ENCODE data around the gene ZNF385D.

Gene ZNF385D

DNA sequence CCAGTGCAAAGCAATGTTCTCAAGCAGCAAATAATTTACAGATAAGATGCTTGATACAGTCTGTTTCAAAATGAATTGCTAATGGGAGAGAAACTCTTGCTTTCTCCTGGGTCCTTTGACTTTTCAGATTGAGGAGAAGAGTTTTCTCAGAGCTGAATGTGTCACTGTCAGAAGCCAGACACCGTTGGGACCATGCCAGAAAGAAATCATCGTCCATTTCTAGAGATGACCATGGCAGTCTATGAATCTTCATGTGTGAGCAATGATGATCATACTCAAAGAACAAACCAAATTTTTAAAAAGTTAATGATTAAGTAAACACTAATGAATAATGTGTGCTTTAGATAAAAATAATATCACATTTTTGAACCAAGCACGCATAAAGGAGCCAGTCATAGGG, 77.6 kb downstream of the ZNF385D start:
- DNase-seq (ENCODE audit: low read depth in 2 of 2) = no peak

DNA sequence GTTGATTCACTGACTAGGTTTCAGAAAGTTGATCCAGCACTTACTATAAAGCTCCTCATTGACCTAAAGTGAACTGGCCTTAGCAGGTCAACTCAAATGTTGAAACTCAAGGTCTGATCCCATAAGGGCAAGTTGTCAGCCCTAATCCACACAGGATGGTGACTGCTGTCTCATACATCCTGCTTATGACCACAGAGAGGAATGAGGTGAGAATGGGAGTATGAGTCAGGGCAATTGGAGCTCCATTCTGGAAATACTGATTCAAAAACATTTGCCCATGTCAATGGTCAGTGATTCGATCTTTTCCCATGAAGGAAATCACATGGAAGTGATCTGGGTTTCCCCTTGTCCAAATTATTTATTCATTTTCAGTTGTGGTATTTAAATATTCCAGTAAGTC, 78.7 kb downstream of the ZNF385D start:
- no peak for DNase-seq (ENCODE audit: low read depth in 2 of 2)

DNA sequence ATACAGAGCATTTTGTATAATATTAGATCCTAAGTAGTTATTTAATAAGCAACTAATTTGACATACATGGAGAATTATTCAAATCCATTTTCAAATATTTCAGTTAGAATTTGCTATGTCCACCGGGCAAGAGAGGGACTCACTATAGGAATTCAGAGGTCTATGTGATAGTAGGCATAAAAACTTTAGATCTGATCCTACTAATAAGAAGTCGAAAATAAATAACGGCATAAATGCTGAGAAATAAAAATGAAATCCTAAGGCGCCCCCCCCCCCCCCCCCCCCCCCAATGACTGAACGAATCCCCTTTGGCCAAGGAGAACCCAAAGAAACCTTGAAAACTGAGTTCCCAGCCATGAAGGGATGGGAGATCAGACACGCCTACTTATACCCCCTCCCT, 80.6 kb downstream of the ZNF385D start:
- no peak for DNase-seq (ENCODE audit: low read depth in 2 of 2)

DNA sequence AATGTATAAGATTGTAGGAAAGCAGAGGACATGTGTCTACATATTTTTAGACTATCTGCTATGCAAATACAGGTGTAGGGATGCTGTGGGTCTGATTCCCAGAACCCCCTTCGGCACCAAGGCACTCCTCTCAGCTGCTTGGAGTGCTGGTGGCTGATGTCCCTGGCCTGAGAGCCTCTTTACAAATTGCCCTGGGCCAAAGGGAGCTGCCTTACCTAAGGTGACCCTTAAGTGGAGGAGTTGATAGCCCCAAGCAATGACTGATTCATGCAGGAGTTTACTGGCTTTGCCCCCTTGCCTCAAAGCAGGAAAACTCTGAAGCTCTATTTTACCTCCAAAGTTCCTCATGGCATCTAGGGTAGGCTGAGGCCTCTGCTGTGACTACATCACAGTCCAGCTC, 83.0 kb downstream of the ZNF385D start:
- no peak for DNase-seq (ENCODE audit: low read depth in 2 of 2)

DNA sequence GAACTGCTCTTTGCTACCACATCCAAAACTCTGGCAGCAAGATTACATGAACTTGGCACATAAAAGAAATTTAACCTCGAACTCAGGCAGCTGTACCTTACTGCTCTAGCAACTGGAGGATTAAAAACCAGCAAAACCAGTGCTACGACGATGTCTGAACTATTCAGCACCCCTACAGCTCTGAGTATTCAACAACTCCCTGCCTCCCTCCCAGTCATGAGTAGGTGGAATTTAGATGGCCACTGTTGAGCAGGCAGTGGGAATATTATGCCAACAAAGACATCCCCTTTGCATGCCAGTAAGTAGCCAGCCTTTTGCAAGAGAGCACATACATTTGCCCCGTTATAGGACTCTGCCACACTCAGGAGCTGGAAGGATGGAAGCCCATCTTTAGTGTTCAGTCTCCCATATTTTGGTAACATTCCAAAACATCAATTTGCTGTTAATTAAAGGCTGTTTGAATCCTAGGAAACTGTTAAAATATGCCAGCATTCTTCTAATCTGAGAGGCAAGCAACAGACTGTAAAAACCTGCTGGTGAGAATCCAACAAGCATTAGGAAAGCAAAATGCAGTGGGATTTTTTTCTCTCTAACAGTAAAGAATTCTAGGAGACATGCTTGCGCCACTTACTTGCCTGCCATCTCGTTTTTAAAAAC, 85.4 kb downstream of the ZNF385D start:
- DNase-seq (ENCODE audit: low read depth in 2 of 2) = no peak

DNA sequence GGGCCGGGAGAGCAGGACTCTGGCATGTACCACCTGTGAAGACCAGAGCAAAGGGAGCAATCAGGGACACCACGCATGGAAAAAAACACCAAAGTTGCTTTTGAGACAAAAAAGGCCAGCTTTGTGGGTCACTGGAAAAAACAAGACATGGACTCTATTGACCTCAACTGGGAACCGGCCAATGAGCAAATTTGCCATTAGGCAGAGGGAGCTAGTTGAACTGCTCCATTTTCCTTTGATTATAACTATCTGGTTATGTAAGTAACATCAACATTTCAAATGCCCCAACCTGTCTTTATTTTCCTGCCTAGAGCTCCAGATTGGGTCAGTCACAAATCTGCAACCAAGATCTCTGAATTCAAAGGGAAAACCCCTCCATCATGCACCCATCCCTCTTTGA, 86.0 kb downstream of the ZNF385D start:
- no peak for DNase-seq (ENCODE audit: low read depth in 2 of 2)

DNA sequence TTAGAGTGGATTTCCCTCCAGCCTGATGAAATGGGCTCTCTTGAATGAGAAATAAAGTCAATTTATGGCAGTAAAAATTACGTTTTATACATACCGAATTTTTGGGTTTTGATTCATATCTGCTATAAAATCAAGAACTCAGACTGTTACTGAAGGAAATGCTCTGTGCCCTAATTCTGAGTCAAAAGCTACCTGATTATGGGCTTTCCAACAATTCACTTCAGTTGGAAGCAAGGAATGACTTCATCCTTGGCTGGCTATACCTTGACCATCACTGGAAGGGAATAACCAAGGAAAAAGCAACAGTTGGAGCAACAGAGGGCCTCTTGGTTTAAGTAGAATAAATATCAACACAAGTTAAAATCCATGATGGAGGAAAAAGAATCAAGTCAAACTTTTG, 88.6 kb downstream of the ZNF385D start:
- no peak for DNase-seq (ENCODE audit: low read depth in 2 of 2)

DNA sequence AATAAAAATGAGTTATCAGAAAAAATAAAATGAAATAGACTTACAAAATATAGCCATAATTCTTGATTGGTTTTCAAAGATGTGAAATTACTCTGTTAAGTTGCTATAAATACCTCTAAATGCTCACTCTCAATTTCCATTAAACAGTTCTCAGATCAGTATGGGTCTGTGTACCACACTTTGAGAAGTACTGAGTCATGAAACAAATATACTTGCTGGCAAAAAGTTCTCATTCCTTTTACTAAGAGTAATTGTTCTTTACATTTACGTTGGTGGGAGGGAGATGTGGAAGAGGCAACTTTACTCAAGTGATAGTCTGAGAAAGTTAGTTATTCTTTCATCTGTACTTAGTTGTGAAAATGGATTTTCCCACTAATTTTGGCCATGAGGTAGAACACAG, 96.3 kb downstream of the ZNF385D start:
- DNase-seq (ENCODE audit: low read depth in 2 of 2) = no peak

DNA sequence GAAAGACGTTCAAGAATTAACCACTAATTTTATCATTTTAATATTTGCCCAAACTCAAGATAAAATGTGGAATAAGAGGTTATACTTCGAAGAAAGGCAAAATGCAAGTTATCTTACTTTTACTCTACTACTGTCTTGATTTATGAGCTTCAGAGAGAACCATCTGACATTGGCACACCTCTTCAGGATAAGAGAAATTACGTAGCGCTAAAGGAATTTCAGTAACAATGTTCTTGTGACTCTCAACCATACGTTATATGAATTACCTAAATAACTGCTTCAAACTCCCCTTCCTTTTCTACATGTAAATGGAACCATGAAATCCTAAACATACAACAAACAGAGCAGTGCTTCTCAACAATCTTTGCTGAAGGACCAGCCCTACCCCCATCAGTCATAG, 96.8 kb downstream of the ZNF385D start:
- no peak for DNase-seq (ENCODE audit: low read depth in 2 of 2)

DNA sequence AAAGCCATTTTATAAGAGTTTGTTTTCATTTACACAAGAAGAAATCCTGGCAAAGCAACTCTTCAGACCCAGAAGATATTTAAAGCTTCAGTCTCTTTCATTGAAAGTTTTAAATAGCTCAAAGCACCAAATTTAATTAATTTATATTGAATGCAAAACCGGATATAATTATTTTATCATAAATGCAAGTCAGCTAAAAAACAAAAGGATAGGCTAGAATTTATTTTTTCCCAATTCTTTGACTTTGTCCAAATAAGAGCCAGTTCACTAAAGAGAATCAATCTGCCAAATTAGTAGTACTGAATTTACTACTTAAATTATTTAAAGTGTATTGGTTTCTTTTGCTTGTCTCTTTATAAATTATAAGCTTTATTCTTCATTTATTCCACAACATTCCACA, 101.5 kb downstream of the ZNF385D start:
- no peak for DNase-seq (ENCODE audit: low read depth in 2 of 2)

DNA sequence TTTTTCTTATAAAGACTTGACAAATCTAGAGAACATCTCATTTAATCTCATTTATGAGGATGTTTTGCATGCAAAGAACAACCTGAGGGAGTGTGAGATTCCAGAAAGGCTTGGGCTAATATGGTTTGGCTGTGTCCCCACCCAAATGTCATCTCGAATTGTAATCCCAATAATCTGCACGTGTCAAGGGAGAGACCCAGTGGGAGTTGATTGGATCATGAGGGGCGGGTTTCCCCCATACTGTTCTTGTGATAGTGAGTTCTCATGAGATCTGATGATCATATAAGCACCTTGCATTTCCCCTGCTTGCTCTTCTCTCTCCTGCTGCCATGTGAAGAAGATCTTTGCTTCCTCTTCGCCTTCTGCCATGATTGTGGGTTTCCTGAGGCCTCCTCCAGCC, 103.0 kb downstream of the ZNF385D start:
- no peak for DNase-seq (ENCODE audit: low read depth in 2 of 2)

DNA sequence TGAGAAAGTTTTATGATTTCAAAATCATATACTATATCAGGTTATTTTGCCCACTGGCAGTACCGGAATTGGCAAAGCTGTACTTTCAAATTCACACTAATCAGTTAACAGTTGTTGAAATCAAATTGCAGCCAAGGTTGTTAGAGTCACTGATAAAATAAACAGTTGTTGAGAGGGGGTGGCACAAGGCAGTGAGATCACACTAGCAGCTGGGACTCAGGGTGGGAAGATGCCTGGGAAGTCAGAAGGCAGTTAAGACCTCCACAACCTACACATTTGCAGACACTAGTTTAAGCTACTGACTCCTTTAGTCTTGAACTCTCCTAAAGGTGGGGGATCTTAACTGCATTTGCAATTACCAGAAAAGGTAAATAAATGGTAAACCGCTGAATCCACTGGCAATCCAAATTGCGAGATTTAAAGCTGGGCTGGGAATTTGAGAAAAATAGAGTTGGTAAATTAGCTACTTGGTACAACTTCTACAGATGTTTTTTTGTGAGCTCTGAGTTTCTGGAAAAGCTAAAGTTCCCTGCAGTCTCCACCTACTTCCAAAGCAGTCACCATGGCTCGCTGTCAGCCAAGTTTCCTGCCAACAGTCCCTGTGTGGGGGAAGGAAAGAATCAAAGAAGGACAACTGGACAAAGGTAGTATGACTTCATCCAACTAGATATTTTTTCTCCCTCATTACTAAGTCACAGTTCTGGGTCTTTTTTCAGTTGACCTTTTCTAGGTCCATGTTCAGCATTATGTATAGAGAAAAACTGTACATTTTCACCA, 105.7 kb downstream of the ZNF385D start:
- DNase-seq (ENCODE audit: low read depth in 2 of 2) = no peak

DNA sequence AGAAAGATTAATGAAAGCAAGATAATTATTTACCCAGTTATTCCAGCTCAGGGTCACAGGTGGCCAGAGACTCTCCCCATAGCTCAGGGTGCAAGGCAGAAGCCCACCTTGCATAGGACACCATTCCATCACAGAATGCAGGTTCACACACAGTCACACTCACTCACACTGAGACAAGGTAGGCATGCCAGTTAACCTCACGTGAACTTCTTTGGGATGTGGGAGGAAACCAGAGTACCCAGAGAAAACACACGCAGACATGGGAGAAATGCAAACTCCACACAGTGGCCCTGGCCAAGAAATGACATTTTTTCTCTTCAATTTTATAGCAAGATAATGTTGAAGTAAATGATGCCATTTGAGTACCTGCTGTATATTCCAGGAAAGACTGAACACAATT, 106.7 kb downstream of the ZNF385D start:
- no peak for DNase-seq (ENCODE audit: low read depth in 2 of 2)

DNA sequence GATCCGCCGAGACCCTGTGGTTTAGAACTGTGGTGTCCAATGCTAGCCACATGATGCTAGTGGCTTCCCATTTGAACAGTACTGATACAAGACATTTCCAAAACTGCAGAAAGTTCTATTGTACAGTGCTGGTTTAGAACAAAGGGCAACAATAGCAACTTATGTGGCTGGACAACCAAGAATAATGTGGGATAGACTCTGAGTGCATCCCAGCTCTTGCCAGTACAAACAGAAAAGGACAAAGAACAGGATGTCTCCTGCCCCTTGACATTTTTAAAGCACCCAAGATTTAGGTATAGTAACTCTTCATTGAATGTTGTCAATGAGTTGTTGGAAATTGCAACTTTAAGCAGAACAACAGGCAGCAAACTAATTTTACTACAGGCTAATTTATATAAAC, 107.3 kb downstream of the ZNF385D start:
- DNase-seq (ENCODE audit: low read depth in 2 of 2) = no peak

DNA sequence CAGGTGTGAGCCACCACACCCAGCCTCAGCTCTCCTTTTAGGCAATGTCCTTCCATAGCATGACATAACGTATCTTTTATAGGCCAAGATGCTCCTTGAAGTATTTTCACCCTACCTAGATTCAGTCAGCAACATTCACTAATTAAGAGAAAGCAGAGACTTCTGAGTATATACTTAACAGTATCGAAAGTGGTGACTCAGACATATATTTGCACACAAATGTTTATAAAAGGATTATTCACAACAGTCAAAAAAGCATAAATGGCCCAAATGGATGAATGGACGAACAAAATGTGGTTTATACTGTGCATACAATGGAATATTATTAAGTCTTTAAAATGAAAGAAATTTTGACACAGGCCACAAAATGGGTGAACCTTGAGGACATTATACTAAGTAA, 108.6 kb downstream of the ZNF385D start:
- no peak for DNase-seq (ENCODE audit: low read depth in 2 of 2)

DNA sequence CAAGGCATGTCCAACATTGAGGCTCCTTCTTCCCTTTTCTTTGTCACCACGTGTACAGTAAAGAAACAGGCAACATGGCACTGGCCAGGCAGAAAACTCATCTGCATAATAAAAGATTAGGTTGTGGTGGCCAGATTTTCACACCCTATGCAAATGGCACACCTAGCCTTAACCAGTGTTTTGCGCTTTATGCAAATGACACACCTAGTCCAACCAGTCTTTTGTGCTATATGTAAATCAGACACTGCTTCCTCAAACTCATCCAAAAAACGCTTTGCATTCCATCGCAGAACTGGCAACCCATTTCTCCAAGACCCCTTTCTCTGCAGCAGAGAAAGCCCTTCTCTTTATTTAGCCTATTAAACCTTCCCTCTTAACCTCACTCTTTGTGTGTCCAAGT, 109.1 kb downstream of the ZNF385D start:
- no peak for DNase-seq (ENCODE audit: low read depth in 2 of 2)

DNA sequence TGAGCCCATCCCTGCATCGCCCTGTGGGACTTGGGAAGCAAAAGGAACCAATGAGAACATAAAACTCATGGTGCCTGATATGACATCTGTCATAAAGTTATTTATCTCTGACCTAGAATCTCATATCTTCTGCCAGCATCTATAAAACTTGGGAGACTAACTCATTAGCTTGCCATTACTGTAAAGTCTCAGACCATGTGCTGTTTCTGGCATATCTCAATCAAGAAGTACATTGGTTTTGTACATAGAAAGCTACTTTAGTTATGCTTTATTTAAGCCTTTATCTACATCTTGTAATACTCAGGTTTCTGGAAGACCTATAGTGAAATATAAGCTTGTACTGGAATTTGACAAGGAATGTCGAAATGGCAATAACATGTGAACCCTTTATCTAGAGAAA, 112.5 kb downstream of the ZNF385D start:
- DNase-seq (ENCODE audit: low read depth in 2 of 2) = no peak

DNA sequence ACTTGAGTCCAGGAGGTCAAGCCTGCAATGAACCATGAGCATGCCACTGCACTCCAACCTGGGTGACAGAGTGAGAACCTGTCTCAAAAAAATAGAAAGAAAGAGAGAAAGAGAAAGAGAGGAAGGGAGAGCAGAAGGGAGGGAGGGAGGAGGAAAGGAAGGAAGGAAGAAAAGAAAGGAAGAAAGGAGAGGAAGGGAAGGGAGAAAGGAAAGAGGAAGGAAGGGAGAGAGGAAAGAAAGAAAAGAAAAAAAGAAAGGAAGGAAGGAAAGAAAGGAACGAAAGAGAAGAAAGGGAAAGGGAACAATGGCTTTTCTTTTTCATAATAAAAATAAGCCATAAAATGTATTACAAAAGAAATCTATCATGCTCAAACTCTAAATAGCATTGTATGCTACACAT, 116.9 kb downstream of the ZNF385D start:
- no peak for DNase-seq (ENCODE audit: low read depth in 2 of 2)

DNA sequence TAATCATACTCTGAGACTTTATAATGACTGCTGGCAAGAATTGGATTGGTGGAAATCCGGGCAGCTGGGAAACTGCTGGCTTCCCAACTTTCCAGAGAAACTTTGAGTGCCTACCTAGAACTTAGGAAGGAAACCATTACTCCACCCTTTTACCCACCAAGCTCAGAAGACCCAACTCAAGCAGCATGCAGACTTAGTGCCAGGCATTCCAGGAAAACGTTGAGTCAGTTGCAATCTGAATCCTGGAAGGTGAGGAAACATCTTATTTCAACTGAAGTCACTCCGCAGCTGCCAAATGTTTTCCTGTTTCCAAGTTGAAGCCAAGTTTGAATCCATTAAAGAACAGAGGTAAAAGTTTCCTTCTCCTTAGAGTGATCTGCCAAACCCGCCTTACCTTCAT, 126.5 kb downstream of the ZNF385D start:
- DNase-seq (ENCODE audit: low read depth in 2 of 2) = no peak

DNA sequence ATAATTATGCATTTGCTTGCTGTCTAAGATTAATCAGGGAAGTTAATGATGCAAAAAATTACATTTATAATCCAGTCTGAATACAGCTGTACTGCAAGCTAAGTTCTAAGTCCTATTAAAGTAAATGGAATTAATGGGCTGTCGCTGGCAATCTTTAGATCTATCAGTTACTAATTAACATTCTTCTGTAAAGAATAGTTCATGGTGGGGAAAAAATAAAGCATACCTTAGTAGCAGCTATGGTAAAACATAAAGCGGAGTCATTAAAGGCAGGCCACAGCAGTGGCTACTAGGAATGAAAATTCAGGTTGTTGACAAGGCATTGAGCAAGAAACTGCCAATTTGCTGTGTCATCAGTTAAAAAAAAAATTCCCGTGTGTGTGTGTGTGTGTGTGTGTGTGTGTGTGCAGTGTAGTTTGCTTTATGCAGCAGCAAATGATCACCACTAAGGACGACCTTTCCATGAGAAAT, 129.8 kb downstream of the ZNF385D start:
- DNase-seq (ENCODE audit: low read depth in 2 of 2) = no peak

DNA sequence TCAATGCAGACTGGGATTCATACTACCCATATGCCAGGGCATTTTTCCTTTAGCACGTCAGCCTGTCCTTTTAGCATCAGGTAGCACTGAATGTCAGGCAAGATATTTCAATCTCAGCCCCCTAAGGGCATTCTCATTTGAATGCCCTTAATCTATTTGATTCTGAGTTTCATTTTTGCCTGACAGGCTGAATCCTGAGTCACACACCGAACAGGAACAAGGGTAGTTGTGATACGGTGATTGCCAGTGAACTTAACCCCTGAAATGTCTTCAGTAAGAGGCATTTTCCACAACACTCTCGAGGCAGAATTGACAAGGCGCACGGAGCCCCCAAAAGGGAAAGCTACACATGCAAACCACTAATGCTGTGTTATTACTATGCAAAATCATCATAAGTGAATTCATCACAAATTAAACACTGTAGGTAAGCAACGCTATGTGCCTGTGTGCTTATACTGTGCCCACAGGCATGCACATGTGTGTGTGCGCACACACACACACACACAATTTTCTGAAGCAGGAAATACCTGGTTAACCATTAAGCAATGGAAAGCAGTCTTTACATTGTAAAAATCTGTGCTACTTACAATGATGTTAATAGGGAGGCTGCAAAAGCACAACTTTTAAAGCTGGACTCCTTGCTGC, 130.4 kb downstream of the ZNF385D start:
- no peak for DNase-seq (ENCODE audit: low read depth in 2 of 2)

DNA sequence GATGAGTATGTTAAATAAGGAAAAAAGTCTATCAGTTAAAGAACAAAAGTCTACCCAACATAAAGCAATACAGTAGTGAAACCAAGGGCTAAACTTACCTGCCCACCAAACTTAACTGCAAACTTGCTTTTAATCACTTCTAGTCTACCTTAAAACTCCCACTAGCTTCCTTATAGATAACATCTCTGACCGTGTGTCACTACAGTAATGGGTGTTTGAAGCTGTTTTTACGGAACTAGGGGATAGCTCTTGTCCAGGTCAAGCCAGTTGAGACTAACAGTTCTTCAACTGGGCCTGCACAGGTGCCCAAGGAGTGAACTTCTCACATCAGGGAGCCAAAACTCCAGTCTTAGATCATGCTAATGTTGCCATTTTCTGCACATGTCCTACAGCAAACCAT, 132.3 kb downstream of the ZNF385D start:
- no peak for DNase-seq (ENCODE audit: low read depth in 2 of 2)

All from stimulated activated CD4-positive, alpha-beta T cell treated with anti-CD3 and anti-CD28 coated beads, Interleukin-15, amount 100 ng/mL, for 48 hours (primary cell).